T-helper 17 cell (primary cell): ENCODE measurements around the gene EFNB2. TPM values are rescaled to one million over a fixed set of nuclear protein-coding genes. Genes with fewer than 3 reads are reported as not detected.

Experiments
- ATAC-seq: fragments of 150-1000 bp; cut with Tn5 transposase; 2 replicates; pipeline ENCODE4 v1.10.0; 2021; ENCODE audit warnings: mild to moderate bottlenecking, moderate library complexity
- DNase-seq, 3 donors: peaks; one replicate each; pipeline versions ENCODE4 v3.0.0 to v3.0.0-alpha.2; 2020 to 2021
- H3K9me3 ChIP-seq: one replicate; pipeline ENCODE4 v1.7.0; 2013; ENCODE audit warnings: low read length, mild to moderate bottlenecking; ENCODE audit not compliant: control insufficient read depth, poor library complexity, severe bottlenecking
- H3K27ac Mint-ChIP-seq: one replicate; pipeline ENCODE4 v1.8.0; 2022; ENCODE audit warnings: mild to moderate bottlenecking, moderate library complexity, mixed read lengths
- H3K27me3 Mint-ChIP-seq: one replicate; pipeline ENCODE4 v1.8.0; 2022; ENCODE audit warnings: mixed read lengths
- H3K36me3 Mint-ChIP-seq: one replicate; pipeline ENCODE4 v1.8.0; 2022; ENCODE audit warnings: low read depth, mixed read lengths
- H3K4me1 Mint-ChIP-seq: one replicate; pipeline ENCODE4 v1.8.0; 2022; ENCODE audit warnings: mild to moderate bottlenecking, mixed read lengths
- H3K4me3 Mint-ChIP-seq: one replicate; pipeline ENCODE4 v1.8.0; 2022; ENCODE audit warnings: mild to moderate bottlenecking, moderate library complexity, mixed read lengths
- total RNA-seq, 4 donors: library from RNA in 2 of 4; stranded (reverse) in 2 of 4; gene quantifications; one replicate each; pipeline ENCODE4 v1.2.3 and lab custom pipeline; 2022 to 2026

The EFNB2 gene
- total RNA-seq, 2 donors from 2014 or later, result 0.35 to 0.37 TPM

GRCh38 chr13:106472621-106473020 lies 62.8 kb downstream of the EFNB2 start:
- Mint-ChIP-seq H3K27ac (no peak overlapping the region), H3K4me1 (peaks cover 2% of the 10 kb centered on the region), H3K4me3 (no peak overlapping the region), H3K36me3 (no peaks in the 10 kb centered on the region), H3K27me3 (peaks cover 59% of the 10 kb centered on the region)
- ATAC-seq, result no peak
- DNase-seq, result no peak
- H3K9me3 ChIP-seq, result no peaks in the 10 kb centered on the region

GRCh38 chr13:106471957-106472543 lies 63.4 kb downstream of the EFNB2 start:
- Mint-ChIP-seq H3K4me3 (no peak overlapping the region), H3K27me3 (peaks cover 55% of the 10 kb centered on the region), H3K27ac (no peak overlapping the region), H3K36me3 (no peaks in the 10 kb centered on the region), H3K4me1 (peaks cover 2% of the 10 kb centered on the region)
- no peak for DNase-seq
- no peak for ATAC-seq
- no peaks in the 10 kb centered on the region for H3K9me3 ChIP-seq

- H3K27ac Mint-ChIP-seq, result no peak overlapping the region
- H3K27me3 Mint-ChIP-seq, result peaks cover 42% of the 10 kb centered on the region
- no peaks in the 10 kb centered on the region for H3K9me3 ChIP-seq
- DNase-seq (no peak), ATAC-seq (no peak)
- no peaks in the 10 kb centered on the region for H3K36me3 Mint-ChIP-seq
- peak overlapping the region; percentile 52 for H3K4me3 Mint-ChIP-seq
- H3K4me1 Mint-ChIP-seq, result peaks cover 4% of the 10 kb centered on the region
Observed at GRCh38 chr13:106470576-106470975, 64.9 kb downstream of the EFNB2 start.

GRCh38 chr13:106468744-106469590 lies 66.5 kb downstream of the EFNB2 start:
- ATAC-seq, result no peak
- H3K4me1 Mint-ChIP-seq, result peaks cover 4% of the 10 kb centered on the region
- H3K4me3 Mint-ChIP-seq, result no peak overlapping the region
- no peaks in the 10 kb centered on the region for H3K9me3 ChIP-seq
- DNase-seq, result no peak
- no peak overlapping the region for H3K27ac Mint-ChIP-seq
- H3K27me3 Mint-ChIP-seq, result peaks cover 45% of the 10 kb centered on the region
- H3K36me3 Mint-ChIP-seq, result no peaks in the 10 kb centered on the region

- peaks cover 4% of the 10 kb centered on the region for H3K4me1 Mint-ChIP-seq
- DNase-seq (no peak), ATAC-seq (no peak)
- H3K27ac Mint-ChIP-seq, result no peak overlapping the region
- H3K36me3 Mint-ChIP-seq, result no peaks in the 10 kb centered on the region
- H3K4me3 Mint-ChIP-seq, result no peak overlapping the region
- H3K27me3 Mint-ChIP-seq, result peaks cover 45% of the 10 kb centered on the region
- no peaks in the 10 kb centered on the region for H3K9me3 ChIP-seq
Observed at GRCh38 chr13:106468207-106468606, 67.3 kb downstream of the EFNB2 start.

GRCh38 chr13:106467427-106468122 lies 67.9 kb downstream of the EFNB2 start:
- DNase-seq (no peak), ATAC-seq (no peak)
- Mint-ChIP-seq H3K27me3 (peaks cover 45% of the 10 kb centered on the region), H3K4me1 (peaks cover 4% of the 10 kb centered on the region), H3K36me3 (no peaks in the 10 kb centered on the region), H3K4me3 (no peak overlapping the region), H3K27ac (no peak overlapping the region)
- no peaks in the 10 kb centered on the region for H3K9me3 ChIP-seq

- DNase-seq, result no peak
- Mint-ChIP-seq H3K4me3 (no peak overlapping the region), H3K4me1 (peaks cover 2% of the 10 kb centered on the region), H3K36me3 (no peaks in the 10 kb centered on the region), H3K27me3 (peaks cover 46% of the 10 kb centered on the region), H3K27ac (no peak overlapping the region)
- no peaks in the 10 kb centered on the region for H3K9me3 ChIP-seq
- ATAC-seq, result no peak
Observed at GRCh38 chr13:106466691-106467426, 68.6 kb downstream of the EFNB2 start.

- H3K36me3 Mint-ChIP-seq, result no peaks in the 10 kb centered on the region
- ATAC-seq (no peak), DNase-seq (no peak)
- no peak overlapping the region for H3K27ac Mint-ChIP-seq
- peaks cover 2% of the 10 kb centered on the region for H3K4me1 Mint-ChIP-seq
- peaks cover 47% of the 10 kb centered on the region for H3K27me3 Mint-ChIP-seq
- H3K9me3 ChIP-seq, result no peaks in the 10 kb centered on the region
- no peak overlapping the region for H3K4me3 Mint-ChIP-seq
Observed at GRCh38 chr13:106464076-106464475, 71.4 kb downstream of the EFNB2 start.

- Mint-ChIP-seq H3K36me3 (no peaks in the 10 kb centered on the region), H3K4me1 (peaks cover 2% of the 10 kb centered on the region), H3K27ac (no peak overlapping the region), H3K27me3 (peaks cover 50% of the 10 kb centered on the region), H3K4me3 (no peak overlapping the region)
- no peak for ATAC-seq
- no peaks in the 10 kb centered on the region for H3K9me3 ChIP-seq
- DNase-seq, result no peak
Observed at GRCh38 chr13:106462710-106463109, 72.8 kb downstream of the EFNB2 start.

- ATAC-seq (no peak), DNase-seq (no peak)
- H3K36me3 Mint-ChIP-seq, result peaks cover 3% of the 10 kb centered on the region
- peaks cover 35% of the 10 kb centered on the region for H3K27me3 Mint-ChIP-seq
- H3K9me3 ChIP-seq, result no peaks in the 10 kb centered on the region
- no peaks in the 10 kb centered on the region for H3K4me1 Mint-ChIP-seq
- H3K27ac Mint-ChIP-seq, result no peak overlapping the region
- no peak overlapping the region for H3K4me3 Mint-ChIP-seq
Observed at GRCh38 chr13:106455777-106456176, 79.7 kb downstream of the EFNB2 start.

GRCh38 chr13:106455190-106455589 lies 80.3 kb downstream of the EFNB2 start:
- Mint-ChIP-seq H3K4me3 (no peak overlapping the region), H3K36me3 (peaks cover 3% of the 10 kb centered on the region), H3K4me1 (no peaks in the 10 kb centered on the region), H3K27ac (no peak overlapping the region), H3K27me3 (peaks cover 33% of the 10 kb centered on the region)
- DNase-seq (no peak), ATAC-seq (no peak)
- no peaks in the 10 kb centered on the region for H3K9me3 ChIP-seq

GRCh38 chr13:106453101-106453500 lies 82.4 kb downstream of the EFNB2 start:
- Mint-ChIP-seq H3K27ac (no peak overlapping the region), H3K27me3 (peaks cover 23% of the 10 kb centered on the region), H3K4me3 (no peak overlapping the region), H3K36me3 (peaks cover 3% of the 10 kb centered on the region), H3K4me1 (no peaks in the 10 kb centered on the region)
- no peak for DNase-seq
- no peak for ATAC-seq
- no peaks in the 10 kb centered on the region for H3K9me3 ChIP-seq

- no peaks in the 10 kb centered on the region for H3K9me3 ChIP-seq
- H3K4me1 Mint-ChIP-seq, result no peaks in the 10 kb centered on the region
- no peak for ATAC-seq
- H3K4me3 Mint-ChIP-seq, result no peak overlapping the region
- peaks cover 37% of the 10 kb centered on the region for H3K27me3 Mint-ChIP-seq
- no peak for DNase-seq
- H3K36me3 Mint-ChIP-seq, result peaks cover 3% of the 10 kb centered on the region
- no peak overlapping the region for H3K27ac Mint-ChIP-seq
Observed at GRCh38 chr13:106450991-106451390, 84.5 kb downstream of the EFNB2 start.
